ENCODE data around the gene CDH9. TPM values are rescaled to one million over a fixed set of nuclear protein-coding genes. Genes with fewer than 3 reads are reported as not detected.

The CDH9 gene
- not detected in 2 replicates for total RNA-seq (2012; rRNA removed)

GRCh38 chr5:27038476-27038875 is at the start of gene CDH9:
TSS of gene CDH9 (minus strand) at chr5:27038586. CDS start at chr5:26988333, 50,253 bp downstream.
- no peak within 1 kb of the TSS for H3K9ac ChIP-seq (ENCODE audit: low read depth, low read length)
- peaks cover 3% of the 10 kb centered on the region for H3K9me3 ChIP-seq (replicated peaks; ENCODE audit: low read length)
- no peak within 1 kb of the TSS for H3K4me3 ChIP-seq (ENCODE audit: low read length)
- no peaks in the 10 kb centered on the region for H3K36me3 ChIP-seq (ENCODE audit: insufficient read depth, low read length)
- H3K4me1 ChIP-seq (ENCODE audit: control insufficient read depth, insufficient read depth, low read length): no peaks in the 10 kb centered on the region
- H3K4me2 ChIP-seq (ENCODE audit: low read length): no peak within 1 kb of the TSS
- no peaks in the 10 kb centered on the region for H3K27me3 ChIP-seq (ENCODE audit: control insufficient read depth, insufficient read depth, low read length)

- Histone ChIP-seq H3K27me3 (ENCODE audit: control insufficient read depth, insufficient read depth, low read length) (no peaks in the 10 kb centered on the region), H3K4me2 (ENCODE audit: low read length) (no peak overlapping the region), H3K4me1 (ENCODE audit: control insufficient read depth, insufficient read depth, low read length) (no peaks in the 10 kb centered on the region), H3K36me3 (ENCODE audit: insufficient read depth, low read length) (no peaks in the 10 kb centered on the region), H3K9ac (ENCODE audit: low read depth, low read length) (no peak overlapping the region), H3K4me3 (ENCODE audit: low read length) (no peak overlapping the region), H3K9me3 (replicated peaks; ENCODE audit: low read length) (peaks cover 6% of the 10 kb centered on the region)
Measured at GRCh38 chr5:27087747-27088146, 49.4 kb upstream of the CDH9 start.

- Histone ChIP-seq H3K9ac (ENCODE audit: low read depth, low read length) (no peak overlapping the region), H3K4me1 (ENCODE audit: control insufficient read depth, insufficient read depth, low read length) (no peaks in the 10 kb centered on the region), H3K27me3 (ENCODE audit: control insufficient read depth, insufficient read depth, low read length) (no peaks in the 10 kb centered on the region), H3K36me3 (ENCODE audit: insufficient read depth, low read length) (no peaks in the 10 kb centered on the region), H3K9me3 (replicated peaks; ENCODE audit: low read length) (peaks cover 4% of the 10 kb centered on the region), H3K4me2 (ENCODE audit: low read length) (no peak overlapping the region), H3K4me3 (ENCODE audit: low read length) (no peak overlapping the region)
Measured at GRCh38 chr5:27083449-27084415, 45.3 kb upstream of the CDH9 start.

- no peak overlapping the region for H3K9ac ChIP-seq (ENCODE audit: low read depth, low read length)
- H3K36me3 ChIP-seq (ENCODE audit: insufficient read depth, low read length): no peaks in the 10 kb centered on the region
- no peak overlapping the region for H3K4me3 ChIP-seq (ENCODE audit: low read length)
- H3K27me3 ChIP-seq (ENCODE audit: control insufficient read depth, insufficient read depth, low read length): no peaks in the 10 kb centered on the region
- H3K4me1 ChIP-seq (ENCODE audit: control insufficient read depth, insufficient read depth, low read length): no peaks in the 10 kb centered on the region
- no peak overlapping the region for H3K4me2 ChIP-seq (ENCODE audit: low read length)
- peaks cover 4% of the 10 kb centered on the region for H3K9me3 ChIP-seq (replicated peaks; ENCODE audit: low read length)
Measured at GRCh38 chr5:27080147-27080546, 41.8 kb upstream of the CDH9 start.

GRCh38 chr5:27062451-27062850 is 24.1 kb upstream of the CDH9 start:
- Histone ChIP-seq H3K27me3 (ENCODE audit: control insufficient read depth, insufficient read depth, low read length) (no peaks in the 10 kb centered on the region), H3K4me3 (ENCODE audit: low read length) (no peak overlapping the region), H3K4me2 (ENCODE audit: low read length) (no peak overlapping the region), H3K4me1 (ENCODE audit: control insufficient read depth, insufficient read depth, low read length) (no peaks in the 10 kb centered on the region), H3K9me3 (replicated peaks; ENCODE audit: low read length) (no peaks in the 10 kb centered on the region), H3K9ac (ENCODE audit: low read depth, low read length) (no peak overlapping the region), H3K36me3 (ENCODE audit: insufficient read depth, low read length) (no peaks in the 10 kb centered on the region)

GRCh38 chr5:27048510-27048909 is 10.1 kb upstream of the CDH9 start:
- Histone ChIP-seq H3K9ac (ENCODE audit: low read depth, low read length) (no peak overlapping the region), H3K4me2 (ENCODE audit: low read length) (no peak overlapping the region), H3K9me3 (replicated peaks; ENCODE audit: low read length) (no peaks in the 10 kb centered on the region), H3K4me3 (ENCODE audit: low read length) (no peak overlapping the region), H3K4me1 (ENCODE audit: control insufficient read depth, insufficient read depth, low read length) (no peaks in the 10 kb centered on the region), H3K27me3 (ENCODE audit: control insufficient read depth, insufficient read depth, low read length) (no peaks in the 10 kb centered on the region), H3K36me3 (ENCODE audit: insufficient read depth, low read length) (no peaks in the 10 kb centered on the region)

- H3K4me2 ChIP-seq (ENCODE audit: low read length): no peak overlapping the region
- H3K27me3 ChIP-seq (ENCODE audit: control insufficient read depth, insufficient read depth, low read length): no peaks in the 10 kb centered on the region
Measured at GRCh38 chr5:27041372-27041771, 3.0 kb upstream of the CDH9 start.

GRCh38 chr5:27034565-27034964 is 3.8 kb downstream of the CDH9 start:
- H3K27me3 ChIP-seq (ENCODE audit: control insufficient read depth, insufficient read depth, low read length): no peaks in the 10 kb centered on the region
- no peak overlapping the region for H3K4me2 ChIP-seq (ENCODE audit: low read length)
- no peak overlapping the region for H3K9ac ChIP-seq (ENCODE audit: low read depth, low read length)
- no peaks in the 10 kb centered on the region for H3K4me1 ChIP-seq (ENCODE audit: control insufficient read depth, insufficient read depth, low read length)
- H3K9me3 ChIP-seq (replicated peaks; ENCODE audit: low read length): peaks cover 3% of the 10 kb centered on the region
- H3K36me3 ChIP-seq (ENCODE audit: insufficient read depth, low read length): no peaks in the 10 kb centered on the region
- no peak overlapping the region for H3K4me3 ChIP-seq (ENCODE audit: low read length)

More at GRCh38 chr5:27041372-27041771, 3.0 kb upstream of the CDH9 start:
- Histone ChIP-seq H3K36me3 (ENCODE audit: insufficient read depth, low read length) (no peaks in the 10 kb centered on the region), H3K9me3 (replicated peaks; ENCODE audit: low read length) (peaks cover 3% of the 10 kb centered on the region), H3K4me1 (ENCODE audit: control insufficient read depth, insufficient read depth, low read length) (no peaks in the 10 kb centered on the region), H3K4me3 (ENCODE audit: low read length) (no peak overlapping the region), H3K9ac (ENCODE audit: low read depth, low read length) (no peak overlapping the region)

GRCh38 chr5:27026801-27027200 is 11.6 kb downstream of the CDH9 start:
- Histone ChIP-seq H3K36me3 (ENCODE audit: insufficient read depth, low read length) (no peaks in the 10 kb centered on the region), H3K9me3 (replicated peaks; ENCODE audit: low read length) (no peaks in the 10 kb centered on the region), H3K4me1 (ENCODE audit: control insufficient read depth, insufficient read depth, low read length) (no peaks in the 10 kb centered on the region), H3K4me2 (ENCODE audit: low read length) (no peak overlapping the region), H3K4me3 (ENCODE audit: low read length) (no peak overlapping the region), H3K27me3 (ENCODE audit: control insufficient read depth, insufficient read depth, low read length) (no peaks in the 10 kb centered on the region), H3K9ac (ENCODE audit: low read depth, low read length) (no peak overlapping the region)

- H3K36me3 ChIP-seq (ENCODE audit: insufficient read depth, low read length): no peaks in the 10 kb centered on the region
- no peaks in the 10 kb centered on the region for H3K4me1 ChIP-seq (ENCODE audit: control insufficient read depth, insufficient read depth, low read length)
- H3K4me2 ChIP-seq (ENCODE audit: low read length): no peak overlapping the region
- no peaks in the 10 kb centered on the region for H3K27me3 ChIP-seq (ENCODE audit: control insufficient read depth, insufficient read depth, low read length)
- H3K9me3 ChIP-seq (replicated peaks; ENCODE audit: low read length): no peaks in the 10 kb centered on the region
- no peak overlapping the region for H3K9ac ChIP-seq (ENCODE audit: low read depth, low read length)
- no peak overlapping the region for H3K4me3 ChIP-seq (ENCODE audit: low read length)
Measured at GRCh38 chr5:27026063-27026462, 12.3 kb downstream of the CDH9 start.

- no peak overlapping the region for H3K4me2 ChIP-seq (ENCODE audit: low read length)
- H3K4me1 ChIP-seq (ENCODE audit: control insufficient read depth, insufficient read depth, low read length): no peaks in the 10 kb centered on the region
- H3K27me3 ChIP-seq (ENCODE audit: control insufficient read depth, insufficient read depth, low read length): no peaks in the 10 kb centered on the region
- H3K9ac ChIP-seq (ENCODE audit: low read depth, low read length): no peak overlapping the region
- no peaks in the 10 kb centered on the region for H3K9me3 ChIP-seq (replicated peaks; ENCODE audit: low read length)
- no peak overlapping the region for H3K4me3 ChIP-seq (ENCODE audit: low read length)
- no peaks in the 10 kb centered on the region for H3K36me3 ChIP-seq (ENCODE audit: insufficient read depth, low read length)
Measured at GRCh38 chr5:27021471-27021870, 16.9 kb downstream of the CDH9 start.

- H3K4me1 ChIP-seq (ENCODE audit: control insufficient read depth, insufficient read depth, low read length): no peaks in the 10 kb centered on the region
Measured at GRCh38 chr5:27020973-27021372, 17.4 kb downstream of the CDH9 start.

More at GRCh38 chr5:27020973-27021372, 17.4 kb downstream of the CDH9 start:
- H3K27me3 ChIP-seq (ENCODE audit: control insufficient read depth, insufficient read depth, low read length): no peaks in the 10 kb centered on the region
- H3K4me2 ChIP-seq (ENCODE audit: low read length): no peak overlapping the region
- H3K36me3 ChIP-seq (ENCODE audit: insufficient read depth, low read length): no peaks in the 10 kb centered on the region
- no peak overlapping the region for H3K4me3 ChIP-seq (ENCODE audit: low read length)
- H3K9me3 ChIP-seq (replicated peaks; ENCODE audit: low read length): no peaks in the 10 kb centered on the region
- no peak overlapping the region for H3K9ac ChIP-seq (ENCODE audit: low read depth, low read length)

All from skeletal muscle satellite cell (primary cell).